NK-92 treated with Interleukin-12 subunit alpha and Interleukin-12 subunit beta, amount 100 ng/mL, for 24 hours (cell line): Measurements from ENCODE around the gene GRIP2.

ENCODE experiments used
- DNase-seq: peaks from one replicate; lab custom pipeline; 2025; lab: John Stamatoyannopoulos, UW

Gene GRIP2

DNA sequence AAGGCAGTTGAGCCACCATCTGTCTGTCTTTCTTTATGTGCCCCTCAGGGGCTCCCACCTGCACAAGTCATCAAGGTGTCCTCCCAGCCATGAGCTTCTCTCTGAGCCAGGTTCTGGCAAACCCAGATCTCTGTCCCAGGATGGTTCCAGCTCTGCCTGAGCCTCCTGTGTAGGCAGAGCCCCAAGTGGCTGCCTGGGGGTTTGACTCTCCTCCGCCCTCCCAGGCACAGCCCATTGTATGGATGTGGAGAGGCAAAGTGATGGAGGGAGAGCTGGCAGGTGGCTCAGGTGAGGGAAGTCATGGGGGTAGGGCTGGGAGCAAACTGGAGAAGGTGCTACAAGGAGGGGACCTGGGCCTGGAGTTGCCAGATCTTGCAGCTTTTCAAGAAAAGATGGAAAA is 56.9 kb downstream of the GRIP2 start:
- no peak for DNase-seq

DNA sequence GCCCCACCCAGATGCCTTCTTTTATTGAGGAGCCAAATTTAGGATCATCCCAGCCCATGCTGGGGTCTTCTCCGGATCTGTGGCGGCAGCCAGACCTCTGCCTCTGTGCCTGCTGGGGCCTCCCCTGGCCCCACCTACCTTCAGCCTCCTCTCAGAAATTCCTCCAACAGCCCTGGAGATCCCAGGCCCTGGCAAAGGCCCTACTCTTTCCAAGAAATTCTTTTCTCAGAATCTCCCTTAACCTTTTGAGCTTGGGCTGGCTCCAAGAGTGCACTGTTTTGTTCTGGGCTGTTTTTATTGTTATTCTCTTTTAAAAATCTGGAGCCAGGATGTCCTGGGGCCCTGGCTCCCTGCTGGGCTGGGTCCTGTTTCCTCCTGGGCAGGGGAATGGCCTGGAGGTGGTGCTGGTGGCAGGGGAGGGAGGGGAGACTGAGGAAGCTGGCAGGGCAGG is 57.8 kb downstream of the GRIP2 start:
- DNase-seq, result no peak

- no peak for DNase-seq
Measured at GRCh38 chr3:14481646-14482036, 58.5 kb downstream of the GRIP2 start.

- DNase-seq, result no peak
Measured at GRCh38 chr3:14481018-14481645, 59.0 kb downstream of the GRIP2 start.

GRCh38 chr3:14480207-14481017 is 59.7 kb downstream of the GRIP2 start:
- DNase-seq, result no peak

GRCh38 chr3:14479591-14479990 is 60.6 kb downstream of the GRIP2 start:
- DNase-seq, result no peak

DNA sequence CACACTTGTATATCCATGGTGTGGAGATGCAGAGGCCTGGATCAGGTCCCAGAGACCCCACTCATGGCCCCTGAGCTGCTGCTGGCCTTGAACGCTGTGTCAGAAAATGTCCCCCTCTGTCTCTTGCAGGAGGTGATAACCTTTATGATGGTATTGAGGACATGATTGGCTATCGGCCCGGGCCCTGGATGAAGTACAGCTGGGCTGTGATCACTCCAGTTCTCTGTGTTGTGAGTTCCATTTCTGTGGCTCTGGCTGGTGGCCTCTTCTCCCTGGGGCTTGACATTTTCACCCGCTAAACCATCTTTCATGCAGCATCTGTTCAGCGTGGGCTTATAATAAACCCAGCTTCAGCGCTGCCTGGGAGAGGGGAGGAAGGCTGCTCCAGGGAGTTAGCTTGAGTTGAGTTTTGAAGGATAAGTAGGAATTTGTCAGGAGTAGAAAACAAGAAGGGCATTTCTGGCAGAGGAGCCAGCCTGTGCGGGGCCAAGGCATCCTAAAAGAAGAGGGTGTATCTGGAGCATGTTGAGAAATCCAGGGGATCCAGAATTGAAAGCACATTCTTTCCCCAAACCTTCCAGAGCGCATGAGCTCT is 61.1 kb downstream of the GRIP2 start:
- DNase-seq, result no peak

GRCh38 chr3:14477311-14477935 is 62.7 kb downstream of the GRIP2 start:
- no peak for DNase-seq

DNA sequence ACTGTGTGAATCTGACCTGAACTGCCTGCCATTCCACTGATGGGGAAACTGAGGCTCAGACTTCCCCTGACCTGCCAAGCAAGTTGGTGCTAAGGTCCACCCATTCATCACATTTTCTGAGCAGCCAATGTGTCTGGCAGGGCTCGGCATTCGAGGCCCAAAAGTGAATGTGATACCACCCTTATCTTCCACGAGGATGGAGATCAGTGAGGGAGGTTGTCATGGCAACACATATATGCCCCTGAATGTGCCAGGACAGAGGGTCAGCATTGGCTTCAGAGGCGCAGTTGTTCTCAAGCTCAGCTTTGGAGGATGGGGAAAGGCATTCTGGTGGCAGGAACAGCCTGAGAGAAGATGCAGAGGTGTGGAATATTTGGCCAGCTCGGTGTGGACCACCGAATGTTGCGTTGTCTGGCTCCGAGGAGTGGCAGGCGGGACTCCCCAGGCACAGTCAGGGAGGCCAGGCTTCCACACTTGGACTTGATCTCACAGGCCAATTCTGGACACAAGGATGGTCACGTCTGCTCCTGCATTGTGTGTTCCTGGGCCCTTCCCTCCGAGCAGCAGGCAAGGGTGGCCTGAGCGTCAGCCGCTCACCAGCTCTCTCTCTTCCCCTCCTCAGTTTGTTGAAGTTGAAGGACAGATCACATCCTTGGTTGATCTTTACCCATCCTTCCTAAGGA is 63.4 kb downstream of the GRIP2 start:
- no peak for DNase-seq

DNA sequence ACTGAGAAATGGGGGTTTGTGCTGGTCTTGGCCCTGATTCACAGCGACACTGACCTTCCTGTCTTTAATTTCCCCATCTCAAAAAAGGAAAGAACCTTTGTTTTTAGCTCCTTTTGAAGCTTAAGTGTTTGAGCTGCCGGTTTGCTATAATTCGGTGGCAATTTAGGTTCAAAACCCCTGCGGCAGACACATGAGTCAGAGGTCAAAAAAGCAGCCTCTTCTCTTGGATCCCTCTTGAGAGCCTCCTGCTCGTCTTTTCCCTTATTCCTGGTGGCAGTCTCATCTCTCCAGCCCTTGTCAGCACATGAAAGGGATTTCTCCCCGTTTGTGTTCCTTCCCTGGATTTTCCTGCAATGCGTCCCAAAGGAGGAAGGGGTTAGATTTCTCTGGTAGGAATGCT is 64.5 kb downstream of the GRIP2 start:
- no peak for DNase-seq

DNA sequence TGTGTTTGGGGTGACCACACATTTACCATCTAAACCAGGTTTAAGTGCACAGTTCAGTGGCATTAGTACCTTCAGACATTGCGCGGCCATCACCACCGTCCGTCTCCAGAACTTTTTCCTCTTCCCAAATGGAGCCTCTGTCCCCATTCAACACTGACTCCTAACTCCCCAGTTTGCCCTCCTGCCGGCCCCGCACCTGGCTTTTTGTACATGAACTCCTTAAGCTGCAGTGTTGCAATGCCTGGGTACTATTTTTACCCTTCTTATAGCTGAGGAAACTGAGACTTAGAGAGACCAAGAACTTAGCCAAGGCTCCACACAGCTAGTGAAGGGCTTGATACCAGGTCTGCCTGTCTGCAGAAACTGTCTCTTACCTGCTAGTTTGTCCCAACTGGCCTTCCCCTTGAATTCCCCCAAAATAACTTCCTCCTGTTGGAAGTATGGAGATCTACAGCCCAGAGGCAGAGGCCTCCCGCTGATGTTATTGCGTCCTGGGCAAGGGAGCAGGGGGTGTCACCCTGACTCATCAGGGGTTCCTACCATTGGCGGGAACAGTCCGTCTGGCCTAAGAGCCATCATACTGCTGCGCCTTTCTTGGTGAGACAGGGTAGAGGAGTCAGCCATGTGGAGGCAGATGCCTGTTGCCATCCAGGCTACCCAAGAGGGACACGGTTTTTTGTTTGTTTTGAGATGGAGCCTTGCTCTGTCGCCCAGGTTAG is 65.6 kb downstream of the GRIP2 start:
- DNase-seq, result no peak

DNA sequence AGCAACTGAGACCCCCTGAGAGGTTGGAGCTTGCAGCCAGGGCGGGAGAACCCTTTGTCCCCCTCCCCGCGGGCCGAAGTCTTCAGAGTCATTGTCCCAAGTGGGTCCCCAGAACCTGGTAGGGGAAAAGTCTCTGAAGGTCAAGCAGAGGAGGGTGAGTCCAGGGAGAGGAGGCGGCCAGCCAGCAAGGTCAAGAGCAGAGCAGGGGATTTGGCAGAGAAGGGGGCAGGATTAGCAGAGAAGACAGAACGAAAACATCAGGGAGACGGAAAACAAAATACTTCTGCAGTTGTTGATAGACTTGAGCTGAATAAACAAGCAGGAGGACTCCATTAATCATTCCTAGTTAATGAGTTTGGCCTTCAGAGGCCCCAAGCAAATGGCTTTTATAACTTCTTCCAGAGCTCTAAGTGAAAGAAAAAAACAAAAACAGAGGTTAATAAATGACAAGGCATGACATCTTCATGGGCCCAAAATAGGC is 66.7 kb downstream of the GRIP2 start:
- no peak for DNase-seq

GRCh38 chr3:14472471-14473351 is 67.4 kb downstream of the GRIP2 start:
- no peak for DNase-seq

DNA sequence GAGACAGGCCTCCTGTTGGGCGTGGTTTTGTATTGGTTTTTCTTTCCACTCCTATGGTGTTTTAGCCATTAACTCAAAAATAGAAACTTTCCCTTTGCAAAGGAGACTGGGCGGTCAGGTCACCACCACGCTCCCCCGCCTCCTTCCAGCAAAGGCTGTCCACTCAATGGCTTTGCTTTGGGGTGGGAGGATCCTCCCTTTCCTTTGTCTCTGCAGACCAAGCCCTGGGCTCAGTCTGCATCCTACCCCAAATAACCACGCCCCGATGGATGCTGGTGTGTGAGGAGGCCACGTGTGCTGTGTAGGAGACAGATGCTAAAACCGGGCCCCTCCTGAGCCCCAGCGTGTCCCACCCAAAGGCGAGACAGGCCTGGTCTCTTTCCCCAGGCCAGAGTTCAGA is 68.5 kb downstream of the GRIP2 start:
- DNase-seq, result no peak

DNA sequence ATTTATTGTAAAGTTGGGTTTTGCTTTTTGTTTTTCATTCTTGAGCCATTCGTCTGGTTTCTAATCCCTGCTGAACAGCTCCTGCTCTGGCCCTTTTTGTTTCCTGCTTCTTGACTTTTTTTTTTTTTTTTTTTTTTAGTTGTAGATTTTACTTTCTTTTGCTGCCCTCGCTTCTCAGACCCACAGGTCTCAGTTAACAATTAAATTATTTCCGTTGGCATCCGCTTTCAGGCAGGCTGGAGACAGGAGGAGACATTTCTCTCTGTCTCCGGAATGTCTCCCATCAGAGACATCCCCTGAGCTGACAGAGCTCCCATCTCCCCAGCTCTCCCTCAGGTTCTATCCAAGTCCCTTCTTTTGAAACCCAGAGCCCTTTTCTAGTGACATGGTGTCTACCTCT is 69.1 kb downstream of the GRIP2 start:
- DNase-seq, result no peak

- DNase-seq, result no peak
Measured at GRCh38 chr3:14470461-14470860, 69.7 kb downstream of the GRIP2 start.

- DNase-seq, result no peak
Measured at GRCh38 chr3:14468621-14468981, 71.5 kb downstream of the GRIP2 start.

GRCh38 chr3:14467814-14468620 is 72.1 kb downstream of the GRIP2 start:
- DNase-seq, result no peak

DNA sequence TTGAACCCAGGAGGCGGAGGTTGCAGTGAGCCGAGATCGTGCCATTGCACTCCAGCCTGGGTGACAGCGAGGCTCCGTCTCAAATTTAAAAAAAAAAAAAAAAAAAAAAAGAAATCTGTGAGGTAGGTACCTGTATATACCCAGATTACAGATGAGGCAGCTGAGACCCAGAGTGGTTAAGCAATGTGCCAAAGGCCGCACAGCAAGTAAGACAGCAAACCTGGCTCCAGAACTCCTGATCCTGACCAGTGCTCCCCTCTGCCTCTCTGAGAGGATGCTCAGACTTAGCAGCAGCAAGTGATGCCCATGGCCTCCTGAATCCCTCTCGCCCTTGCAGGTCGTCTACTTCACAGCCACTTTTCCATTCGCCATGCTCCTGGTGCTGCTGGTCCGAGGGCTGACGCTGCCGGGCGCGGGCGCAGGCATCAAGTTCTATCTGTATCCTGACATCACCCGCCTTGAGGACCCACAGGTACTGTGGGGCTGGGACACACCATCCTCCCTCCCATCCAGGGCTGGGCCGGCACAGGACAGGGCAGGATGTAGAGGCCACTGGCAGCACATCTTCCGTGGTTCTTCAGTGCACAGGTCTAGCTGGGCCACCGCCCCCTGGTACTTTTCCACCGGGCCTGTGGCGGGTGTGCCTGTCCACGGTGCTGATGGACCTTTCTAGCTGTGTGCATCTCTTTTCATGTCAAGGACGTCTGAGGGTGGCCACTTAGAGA is 73.8 kb downstream of the GRIP2 start:
- DNase-seq, result no peak
